Muscle layer of duodenum (tissue), 2 donors: ENCODE data around the gene UPF2.

Experiments
- H3K27ac ChIP-seq: one replicate; pipeline ENCODE4 v1.7.0; 2013; ENCODE audit warnings: mild to moderate bottlenecking, low read length
- H3K27me3 ChIP-seq: one replicate; pipeline ENCODE4 v1.7.0; 2013; ENCODE audit warnings: low read depth, mild to moderate bottlenecking, control low read depth, low read length
- H3K36me3 ChIP-seq, 2 donors: one replicate each; pipeline ENCODE4 v1.7.0; 2013; ENCODE audit warnings: low read length in 2 of 2, control low read depth in 1 of 2, mild to moderate bottlenecking in 1 of 2; ENCODE audit not compliant: insufficient read depth in 2 of 2, control insufficient read depth in 1 of 2
- H3K4me1 ChIP-seq, 2 donors: one replicate each; pipeline ENCODE4 v1.7.0; 2013; ENCODE audit warnings: low read length in 2 of 2, mild to moderate bottlenecking in 2 of 2, control low read depth in 1 of 2, moderate library complexity in 1 of 2; ENCODE audit not compliant: insufficient read depth in 2 of 2, control insufficient read depth in 1 of 2
- H3K4me3 ChIP-seq, 2 donors: one replicate each; pipeline ENCODE4 v1.7.0; 2013; ENCODE audit warnings: low read length in 2 of 2, low read depth in 1 of 2, mild to moderate bottlenecking in 1 of 2
- H3K9me3 ChIP-seq, 2 donors: one replicate each; pipeline ENCODE4 v1.7.0; 2013; ENCODE audit warnings: low read length in 2 of 2, control low read depth in 1 of 2, mild to moderate bottlenecking in 1 of 2; ENCODE audit not compliant: control insufficient read depth in 1 of 2
- donor health status: healthy.

Gene UPF2

GRCh38 chr10:11951695-11952094 lies 90.9 kb downstream of the UPF2 start:
- H3K4me3 ChIP-seq: no peak overlapping the region
- peaks cover 23 to 43% of the 10 kb centered on the region in 2 donors for H3K36me3 ChIP-seq
- H3K4me1 ChIP-seq: no peaks in the 10 kb centered on the region
- H3K27me3 ChIP-seq: no peaks in the 10 kb centered on the region
- H3K27ac ChIP-seq: no peak overlapping the region
- H3K9me3 ChIP-seq: no peaks in the 10 kb centered on the region

- no peak overlapping the region for H3K4me3 ChIP-seq
- no peaks in the 10 kb centered on the region for H3K9me3 ChIP-seq
- no peaks in the 10 kb centered on the region for H3K4me1 ChIP-seq
- H3K27ac ChIP-seq: no peak overlapping the region
- H3K36me3 ChIP-seq: peaks cover 14 to 34% of the 10 kb centered on the region in 2 donors
- H3K27me3 ChIP-seq: no peaks in the 10 kb centered on the region
These were observed 92.1 kb downstream of the UPF2 start for GRCh38 chr10:11950325-11951018.

GRCh38 chr10:11949152-11949551 lies 93.5 kb downstream of the UPF2 start:
- Histone ChIP-seq H3K36me3 (peaks cover 9 to 29% of the 10 kb centered on the region in 2 donors), H3K27ac (no peak overlapping the region), H3K9me3 (no peaks in the 10 kb centered on the region)

GRCh38 chr10:11946652-11947051 lies 96.0 kb downstream of the UPF2 start:
- Histone ChIP-seq H3K4me3 (no peak overlapping the region), H3K4me1 (no peaks in the 10 kb centered on the region), H3K36me3 (peaks cover 22 to 37% of the 10 kb centered on the region in 2 donors), H3K27ac (no peak overlapping the region), H3K27me3 (no peaks in the 10 kb centered on the region), H3K9me3 (no peaks in the 10 kb centered on the region)

More at GRCh38 chr10:11949152-11949551, 93.5 kb downstream of the UPF2 start:
- Histone ChIP-seq H3K4me3 (no peak overlapping the region), H3K27me3 (no peaks in the 10 kb centered on the region), H3K4me1 (no peaks in the 10 kb centered on the region)

GRCh38 chr10:11936389-11937152 lies 106.0 kb downstream of the UPF2 start:
- no peak overlapping the region for H3K4me3 ChIP-seq
- H3K36me3 ChIP-seq: peaks cover 22 to 32% of the 10 kb centered on the region in 2 donors
- H3K4me1 ChIP-seq: no peaks in the 10 kb centered on the region
- no peaks in the 10 kb centered on the region for H3K9me3 ChIP-seq
- H3K27ac ChIP-seq: no peak overlapping the region
- no peaks in the 10 kb centered on the region for H3K27me3 ChIP-seq

- no peaks in the 10 kb centered on the region for H3K27me3 ChIP-seq
- H3K27ac ChIP-seq: no peak overlapping the region
- peaks cover 39 to 40% of the 10 kb centered on the region in 2 donors for H3K36me3 ChIP-seq
These were observed 108.3 kb downstream of the UPF2 start for GRCh38 chr10:11934262-11934661.

GRCh38 chr10:11933577-11934223 lies 108.9 kb downstream of the UPF2 start:
- no peaks in the 10 kb centered on the region for H3K9me3 ChIP-seq
- no peak overlapping the region for H3K4me3 ChIP-seq
- H3K36me3 ChIP-seq: peaks cover 40 to 45% of the 10 kb centered on the region in 2 donors
- no peaks in the 10 kb centered on the region for H3K4me1 ChIP-seq
- no peak overlapping the region for H3K27ac ChIP-seq
- H3K27me3 ChIP-seq: no peaks in the 10 kb centered on the region

More at GRCh38 chr10:11934262-11934661, 108.3 kb downstream of the UPF2 start:
- Histone ChIP-seq H3K9me3 (no peaks in the 10 kb centered on the region), H3K4me1 (no peaks in the 10 kb centered on the region), H3K4me3 (no peak overlapping the region)

- no peaks in the 10 kb centered on the region for H3K9me3 ChIP-seq
- H3K4me3 ChIP-seq: no peak overlapping the region
- H3K27me3 ChIP-seq: no peaks in the 10 kb centered on the region
- no peak overlapping the region for H3K27ac ChIP-seq
- H3K36me3 ChIP-seq: peaks cover 54 to 61% of the 10 kb centered on the region in 2 donors
- no peaks in the 10 kb centered on the region for H3K4me1 ChIP-seq
These were observed 111.6 kb downstream of the UPF2 start for GRCh38 chr10:11931038-11931437.

GRCh38 chr10:11930312-11930978 lies 112.2 kb downstream of the UPF2 start:
- H3K36me3 ChIP-seq: peaks cover 57 to 62% of the 10 kb centered on the region in 2 donors
- H3K4me3 ChIP-seq: no peak overlapping the region
- no peaks in the 10 kb centered on the region for H3K27me3 ChIP-seq
- H3K27ac ChIP-seq: no peak overlapping the region
- H3K9me3 ChIP-seq: no peaks in the 10 kb centered on the region
- H3K4me1 ChIP-seq: no peaks in the 10 kb centered on the region

- Histone ChIP-seq H3K4me3 (no peak overlapping the region), H3K4me1 (no peaks in the 10 kb centered on the region), H3K27me3 (no peaks in the 10 kb centered on the region), H3K36me3 (peaks cover 43 to 66% of the 10 kb centered on the region in 2 donors), H3K27ac (no peak overlapping the region), H3K9me3 (no peaks in the 10 kb centered on the region)
These were observed 114.9 kb downstream of the UPF2 start for GRCh38 chr10:11927746-11928145.
